Astrocyte (in vitro differentiated cells and primary cell): ENCODE results near the gene ZER1. TPM values are rescaled to one million over a fixed set of nuclear protein-coding genes. Genes with fewer than 3 reads are reported as not detected.
"Not testable (repeated sequence)": the region's sequence is repeated elsewhere in the genome, so short reads cannot be mapped to it uniquely, and the experiment has no call there.

Experiments
- DNase-seq: peaks from one replicate; pipeline ENCODE4 v3.0.0-alpha.2; 2010; ENCODE audit warnings: low read depth
- FAIRE-seq: peaks from 2 replicates; lab custom pipeline; 2011; peaks lifted over from hg19 to GRCh38; lab: Jason Lieb, UNC
- H2AFZ ChIP-seq: 2 replicates; pipeline ENCODE4 v1.6.0; 2012; ENCODE audit warnings: low read depth, low read length, inconsistent platforms
- H3K27ac ChIP-seq: 2 replicates; pipeline ENCODE4 v1.5.1; 2011; ENCODE audit warnings: low read depth, low read length, inconsistent platforms
- H3K27me3 ChIP-seq: 2 replicates; pipeline ENCODE4 v1.6.0; 2011; ENCODE audit warnings: low read length, inconsistent platforms; ENCODE audit not compliant: insufficient read depth
- H3K36me3 ChIP-seq: 2 replicates; pipeline ENCODE4 v1.5.1; 2011; ENCODE audit warnings: low read length, inconsistent platforms; ENCODE audit not compliant: insufficient read depth
- H3K4me1 ChIP-seq: 2 replicates; pipeline ENCODE4 v1.5.1; 2011; ENCODE audit warnings: low read length, inconsistent platforms; ENCODE audit not compliant: insufficient read depth
- H3K4me2 ChIP-seq: 2 replicates; pipeline ENCODE4 v1.6.0; 2012; ENCODE audit warnings: low read length, inconsistent platforms
- H3K4me3 ChIP-seq: 2 replicates; pipeline ENCODE4 v1.5.1; 2011; ENCODE audit warnings: low read depth, mild to moderate bottlenecking, low read length, inconsistent platforms; ENCODE audit not compliant: insufficient read depth
- H3K79me2 ChIP-seq: 2 replicates; pipeline ENCODE4 v1.6.0; 2012; ENCODE audit warnings: mild to moderate bottlenecking, low read length, inconsistent platforms; ENCODE audit not compliant: insufficient read depth
- H3K9ac ChIP-seq: 2 replicates; pipeline ENCODE4 v1.6.0; 2012; ENCODE audit warnings: mild to moderate bottlenecking, low read length, inconsistent platforms
- H3K9me3 ChIP-seq: 2 replicates; pipeline ENCODE4 v1.5.1; 2012; ENCODE audit warnings: low read depth, mild to moderate bottlenecking, low read length, inconsistent platforms; ENCODE audit not compliant: insufficient read depth
- H4K20me1 ChIP-seq: 2 replicates; pipeline ENCODE4 v1.6.0; 2012; ENCODE audit warnings: low read length, inconsistent platforms; ENCODE audit not compliant: insufficient read depth
- H3K27ac Mint-ChIP-seq: one replicate; pipeline ENCODE4 v1.8.0; 2021; ENCODE audit warnings: mild to moderate bottlenecking, mixed read lengths; ENCODE audit not compliant: unreplicated experiment
- H3K27me3 Mint-ChIP-seq: one replicate; pipeline ENCODE4 v1.8.0; 2021; ENCODE audit warnings: low read depth, mixed read lengths; ENCODE audit not compliant: unreplicated experiment
- H3K36me3 Mint-ChIP-seq: one replicate; pipeline ENCODE4 v1.8.0; 2021; ENCODE audit warnings: low read depth, mixed read lengths; ENCODE audit not compliant: unreplicated experiment
- H3K4me1 Mint-ChIP-seq: one replicate; pipeline ENCODE4 v1.8.0; 2021; ENCODE audit warnings: low read depth, mixed read lengths; ENCODE audit not compliant: unreplicated experiment
- H3K4me3 Mint-ChIP-seq: one replicate; pipeline ENCODE4 v1.8.0; 2021; ENCODE audit warnings: mild to moderate bottlenecking, moderate library complexity, mixed read lengths; ENCODE audit not compliant: unreplicated experiment
- H3K9me3 Mint-ChIP-seq: one replicate; pipeline ENCODE4 v1.8.0; 2021; ENCODE audit warnings: mild to moderate bottlenecking, mixed read lengths; ENCODE audit not compliant: unreplicated experiment
- CTCF ChIP-seq: IDR thresholded peaks from 2 replicates; pipeline ENCODE4 v1.5.1; 2011; ENCODE audit warnings: low read depth, mild to moderate bottlenecking, inconsistent platforms, low read length, moderate library complexity; ENCODE audit not compliant: insufficient read depth
- EZH2 ChIP-seq: IDR thresholded peaks from 2 replicates; pipeline ENCODE4 v1.6.1; 2012; ENCODE audit warnings: mild to moderate bottlenecking, low read length, inconsistent platforms; ENCODE audit not compliant: insufficient read depth
- total RNA-seq: library from RNA; stranded (reverse); gene quantifications from 2 replicates; pipeline ENCODE4 v1.2.1, GENCODE V29; 2021

Gene ZER1
- total RNA-seq, 1 donor from 2014 or later: 31.0 TPM

DNA sequence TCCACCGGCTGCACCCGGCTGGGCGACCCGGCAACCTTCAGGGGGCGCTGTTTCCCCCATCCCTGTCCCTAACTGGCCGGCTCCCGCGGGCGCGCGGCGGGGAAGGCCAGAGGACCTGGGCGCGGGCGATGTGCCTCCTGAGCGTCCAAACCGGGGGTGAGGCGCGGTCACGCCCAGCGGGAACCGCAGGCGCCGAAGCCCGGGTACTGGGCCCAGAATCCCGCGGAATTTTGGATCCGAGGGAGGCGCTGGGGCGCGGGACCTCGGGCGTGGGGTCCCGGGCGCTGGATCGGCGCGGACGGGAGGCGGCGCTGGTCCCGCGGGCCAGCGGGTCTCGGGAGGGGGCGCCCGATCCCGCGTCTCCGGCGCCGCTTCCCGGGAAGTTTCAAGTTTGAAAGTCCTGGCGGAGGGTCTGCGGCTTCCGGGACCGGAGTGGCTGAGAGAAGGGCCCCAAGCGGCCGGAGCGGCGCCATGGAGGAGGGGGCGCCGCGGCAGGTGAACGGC, 69.2 kb downstream of the ZER1 start, which contains the start of gene PKN3:
Gene PKN3 (plus strand): TSS at position 59 of the 504 bp plus-strand sequence. CDS start 413 bp downstream, at position 472.
- H3K9me3 ChIP-seq: no peaks in the 10 kb centered on the region
- TF ChIP-seq EZH2: no peak
- TF ChIP-seq CTCF: peak; percentile 50
- no peaks in the 10 kb centered on the region for H3K27me3 ChIP-seq
- Mint-ChIP-seq H3K4me1 (peaks cover 2% of the 10 kb centered on the region), H3K27me3 (no peaks in the 10 kb centered on the region), H3K36me3 (no peaks in the 10 kb centered on the region), H3K4me3 (peak within 1 kb of the TSS; percentile 83), H3K27ac (peak within 1 kb of the TSS; percentile 81), H3K9me3 (no peaks in the 10 kb centered on the region)
- H2AFZ ChIP-seq: peak within 1 kb of the TSS; percentile 88
- peaks cover 2% of the 10 kb centered on the region for H4K20me1 ChIP-seq
- no peaks in the 10 kb centered on the region for H3K79me2 ChIP-seq
- DNase-seq (peak; percentile 37), FAIRE-seq (no peak)
- peak within 1 kb of the TSS; percentile 65 for H3K9ac ChIP-seq
- no peak within 1 kb of the TSS for H3K27ac ChIP-seq
- no peaks in the 10 kb centered on the region for H3K36me3 ChIP-seq
- peaks cover 1% of the 10 kb centered on the region for H3K4me1 ChIP-seq
- peak within 1 kb of the TSS; percentile 61 for H3K4me3 ChIP-seq
- peak within 1 kb of the TSS; percentile 90 for H3K4me2 ChIP-seq

DNA sequence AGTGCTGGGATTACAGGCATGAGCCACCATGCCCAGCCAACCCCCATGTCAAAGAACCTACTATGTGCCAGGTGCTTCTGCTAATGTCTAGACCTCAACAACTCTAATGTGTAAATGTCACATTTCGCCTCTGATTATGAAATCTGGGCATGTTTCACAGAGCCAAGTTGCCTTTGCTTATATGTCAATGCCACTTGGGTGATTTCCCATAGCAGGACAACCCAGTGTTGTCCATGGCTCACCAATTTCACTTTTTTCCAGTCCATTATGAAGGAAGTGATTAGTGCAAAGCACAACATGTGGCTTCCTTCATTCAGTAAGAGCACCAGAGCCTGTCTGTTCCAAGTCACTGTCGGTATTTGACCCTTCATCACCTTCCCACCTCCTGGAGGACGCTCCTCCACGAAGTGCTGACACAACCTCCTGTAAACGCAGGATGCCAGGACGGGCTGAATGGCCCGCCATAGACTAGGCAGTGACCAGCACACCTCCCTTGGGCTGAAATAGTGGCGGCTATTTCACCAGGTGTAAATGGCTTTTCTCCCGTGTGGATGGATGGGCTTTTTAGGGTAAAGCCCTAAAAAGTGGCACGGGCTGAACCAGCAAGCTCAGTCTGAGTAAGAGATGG, 70.4 kb downstream of the ZER1 start:
- Mint-ChIP-seq H3K9me3 (no peaks in the 10 kb centered on the region), H3K27ac (no peak overlapping the region), H3K4me1 (peaks cover 2% of the 10 kb centered on the region), H3K36me3 (peaks cover under 1% of the 10 kb centered on the region), H3K4me3 (no peak overlapping the region), H3K27me3 (no peaks in the 10 kb centered on the region)
- DNase-seq (no peak), FAIRE-seq (no peak)
- Histone ChIP-seq H3K9ac (no peak overlapping the region), H3K27ac (no peak overlapping the region), H3K4me1 (peaks cover 4% of the 10 kb centered on the region), H3K4me2 (no peak overlapping the region), H3K4me3 (no peak overlapping the region), H2AFZ (no peak overlapping the region), H3K36me3 (peaks cover 1% of the 10 kb centered on the region), H3K27me3 (no peaks in the 10 kb centered on the region), H3K9me3 (no peaks in the 10 kb centered on the region), H3K79me2 (no peaks in the 10 kb centered on the region), H4K20me1 (peaks cover 8% of the 10 kb centered on the region)
- no peak for TF ChIP-seq EZH2
- no peak for TF ChIP-seq CTCF

GRCh38 chr9:128699096-128699795, 72.5 kb downstream of the ZER1 start:
- not testable (repeated sequence) for H2AFZ ChIP-seq, H3K4me2 ChIP-seq, DNase-seq, H3K9ac ChIP-seq, H3K36me3 Mint-ChIP-seq, FAIRE-seq, H3K4me1 Mint-ChIP-seq, H3K27ac ChIP-seq, H3K27me3 ChIP-seq, H3K79me2 ChIP-seq, H3K9me3 Mint-ChIP-seq, H3K27me3 Mint-ChIP-seq, H3K4me1 ChIP-seq, H3K4me3 Mint-ChIP-seq, H3K9me3 ChIP-seq, H3K27ac Mint-ChIP-seq, H3K4me3 ChIP-seq
- peaks cover 10% of the 10 kb centered on the region for H3K36me3 ChIP-seq
- peaks cover 18% of the 10 kb centered on the region for H4K20me1 ChIP-seq
